ENCODE data around the gene TUBB2B. TPM values are rescaled to one million over a fixed set of nuclear protein-coding genes. Genes with fewer than 3 reads are reported as not detected.

TUBB2B gene
- total and polyA plus RNA-seq, 2 donors (not counting 3 experiments of a cell fraction or from before 2014, with no cell fraction given) = 5.1 to 8.3 TPM

DNA sequence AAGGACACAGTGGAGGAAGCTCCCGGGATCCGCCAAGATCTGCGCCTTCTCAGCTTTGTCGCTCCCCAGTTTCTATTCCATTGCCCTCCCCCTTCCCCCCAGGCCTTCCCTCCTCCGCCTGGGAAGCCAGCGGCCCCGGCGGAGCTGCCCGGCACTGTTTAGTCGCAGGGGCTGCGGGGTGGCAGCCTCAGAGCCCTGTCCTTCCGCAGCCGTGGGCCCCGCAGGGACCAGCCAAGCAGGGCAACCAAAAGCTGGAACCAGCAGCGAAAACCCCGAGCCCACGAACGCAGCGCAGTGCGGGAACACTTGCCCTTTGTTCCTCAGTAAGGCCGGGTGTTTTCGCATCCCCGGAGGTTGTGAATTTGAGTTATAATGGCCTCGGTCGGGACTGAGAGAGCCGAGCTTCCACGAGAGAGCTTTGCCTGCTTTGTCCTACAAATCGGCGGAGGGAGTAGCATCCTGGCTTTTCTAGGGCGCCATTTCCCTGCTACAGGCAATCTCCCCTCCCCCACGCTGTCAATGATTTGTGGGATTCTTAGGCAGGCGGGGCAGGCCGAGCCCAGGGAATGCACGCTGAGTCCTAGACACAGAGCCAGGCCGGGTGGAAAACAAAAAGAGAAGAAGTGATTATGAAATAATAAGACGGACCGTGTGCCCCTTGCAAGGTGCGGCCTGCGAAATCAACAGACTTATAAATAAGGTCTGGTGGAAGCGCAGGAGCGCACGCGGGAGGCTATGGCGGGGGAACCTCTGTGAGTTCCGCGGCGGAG, 4.0 kb upstream of the TUBB2B start:
- CTCF ChIA-PET = interaction anchor here (0.8 to 2.5 kb wide), 6 partner anchors 8 to 289 kb away, joined by 4 to 13 read pairs (median 7); partner anchors contain the start of gene TUBB2A
- Histone ChIP-seq H4K20me1 (replicated peaks; ENCODE audit: control insufficient read depth, extremely low read depth, insufficient read depth, low read length) (no peaks in the 10 kb centered on the region), H3K9me3 (replicated peaks; ENCODE audit: control insufficient read depth, insufficient read depth, low read length) (no peaks in the 10 kb centered on the region), H3K27ac (ENCODE audit: insufficient read depth, low read depth, low read length) (no peak overlapping the region), H3K9ac (replicated peaks; ENCODE audit: extremely low read depth, insufficient read depth, low read length) (peak overlapping the region; percentile 19), H3K36me3 (ENCODE audit: control insufficient read depth in 2 of 2, extremely low read depth in 1 of 2, insufficient read depth in 2 of 2, low read length in 2 of 2) (no peaks in the 10 kb centered on the region), H3K27me3 (ENCODE audit: control insufficient read depth in 2 of 2, insufficient read depth in 2 of 2, low read length in 2 of 2) (peaks cover 72 to 86% of the 10 kb centered on the region in 2 experiments), H3K4me1 (ENCODE audit: control insufficient read depth, extremely low read depth, insufficient read depth, low read length) (peaks cover 23% of the 10 kb centered on the region), H3K79me2 (ENCODE audit: control insufficient read depth, insufficient read depth, low read length) (no peaks in the 10 kb centered on the region), H2AFZ (ENCODE audit: low read depth, low read length) (peak overlapping the region; percentile 86), H3K9me1 (replicated peaks; ENCODE audit: control insufficient read depth, extremely low read depth, insufficient read depth, low read length) (no peaks in the 10 kb centered on the region), H3K4me3 (replicated peaks in 1 of 3; ENCODE audit: insufficient read depth in 1 of 3, low read depth in 1 of 3, low read length in 3 of 3) (peak overlapping the region; percentile 42 to 64 (median 45)), H3K4me2 (ENCODE audit: insufficient read depth, low read length) (peak overlapping the region; percentile 84)
- dilution Hi-C loops (cut with MboI; ENCODE audit: extremely low pct_ligation_motif_present, low sequenced_read_pairs) (no loop called here), intact Hi-C loops (cut with micrococcal nuclease) (loop anchor here (2.0 kb wide), 1 partner anchor 75 kb away; the partner anchor contains the start of gene TUBB2A)
- FAIRE-seq (peak; percentile 12), DNase-seq (ENCODE audit: low read depth, low spot score) (peak; percentile 46)
- no TSS peak for BruUV-seq (replicated peaks)
- TF ChIP-seq EZH2 (IDR thresholded peaks at IDR 0.05; ENCODE audit: borderline replicate concordance, low read depth, low read length, severe bottlenecking) (peak; percentile 88), FOS (IDR thresholded peaks at IDR 0.05; ENCODE audit: borderline replicate concordance, insufficient read depth, low read length) (no peak)
- POLR2A ChIA-PET = no interaction called here

GRCh38 chr6:3230900-3231246, 3.4 kb upstream of the TUBB2B start:
- H3K4me2 ChIP-seq (ENCODE audit: insufficient read depth, low read length) = peak overlapping the region; percentile 84
- TF ChIP-seq MYC (IDR thresholded peaks at IDR 0.05; ENCODE audit: low read depth, low read length) (no peak), EZH2 (IDR thresholded peaks at IDR 0.05; ENCODE audit: borderline replicate concordance, low read depth, low read length, severe bottlenecking) (no peak), GATA2 (IDR thresholded peaks at IDR 0.05; ENCODE audit: insufficient read depth, insufficient read length, low read depth, low read length) (no peak), MAX (IDR thresholded peaks at IDR 0.05; ENCODE audit: insufficient read depth, insufficient read length) (no peak), POLR2A (IDR thresholded peaks at IDR 0.05; ENCODE audit: low read depth, low read length) (no peak), FOS (IDR thresholded peaks at IDR 0.05; ENCODE audit: borderline replicate concordance, insufficient read depth, low read length) (no peak), JUN (IDR thresholded peaks at IDR 0.05; ENCODE audit: borderline replicate concordance, insufficient read depth, insufficient read length, low read depth) (no peak), POLR2AphosphoS5 (IDR thresholded peaks at IDR 0.05; ENCODE audit: insufficient read depth, low read depth, low read length) (no peak)
- TF ChIP-seq, protein P1, sequence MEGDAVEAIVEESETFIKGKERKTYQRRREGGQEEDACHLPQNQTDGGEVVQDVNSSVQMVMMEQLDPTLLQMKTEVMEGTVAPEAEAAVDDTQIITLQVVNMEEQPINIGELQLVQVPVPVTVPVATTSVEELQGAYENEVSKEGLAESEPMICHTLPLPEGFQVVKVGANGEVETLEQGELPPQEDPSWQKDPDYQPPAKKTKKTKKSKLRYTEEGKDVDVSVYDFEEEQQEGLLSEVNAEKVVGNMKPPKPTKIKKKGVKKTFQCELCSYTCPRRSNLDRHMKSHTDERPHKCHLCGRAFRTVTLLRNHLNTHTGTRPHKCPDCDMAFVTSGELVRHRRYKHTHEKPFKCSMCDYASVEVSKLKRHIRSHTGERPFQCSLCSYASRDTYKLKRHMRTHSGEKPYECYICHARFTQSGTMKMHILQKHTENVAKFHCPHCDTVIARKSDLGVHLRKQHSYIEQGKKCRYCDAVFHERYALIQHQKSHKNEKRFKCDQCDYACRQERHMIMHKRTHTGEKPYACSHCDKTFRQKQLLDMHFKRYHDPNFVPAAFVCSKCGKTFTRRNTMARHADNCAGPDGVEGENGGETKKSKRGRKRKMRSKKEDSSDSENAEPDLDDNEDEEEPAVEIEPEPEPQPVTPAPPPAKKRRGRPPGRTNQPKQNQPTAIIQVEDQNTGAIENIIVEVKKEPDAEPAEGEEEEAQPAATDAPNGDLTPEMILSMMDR (IDR thresholded peaks at IDR 0.05; ENCODE audit: extremely low read depth in 1 of 2, insufficient read depth in 1 of 2, low read depth in 1 of 2, low read length in 2 of 2) = no peak
- BruUV-seq (replicated peaks) = no TSS peak
- peaks cover 23% of the 10 kb centered on the region for H3K4me1 ChIP-seq (ENCODE audit: control insufficient read depth, extremely low read depth, insufficient read depth, low read length)
- H3K79me2 ChIP-seq (ENCODE audit: control insufficient read depth, insufficient read depth, low read length) = no peaks in the 10 kb centered on the region
- H3K27me3 ChIP-seq (ENCODE audit: control insufficient read depth in 2 of 2, insufficient read depth in 2 of 2, low read length in 2 of 2) = peaks cover 72 to 86% of the 10 kb centered on the region in 2 experiments
- H4K20me1 ChIP-seq (replicated peaks; ENCODE audit: control insufficient read depth, extremely low read depth, insufficient read depth, low read length) = no peaks in the 10 kb centered on the region
- no peaks in the 10 kb centered on the region for H3K9me3 ChIP-seq (replicated peaks; ENCODE audit: control insufficient read depth, insufficient read depth, low read length)
- H3K9me1 ChIP-seq (replicated peaks; ENCODE audit: control insufficient read depth, extremely low read depth, insufficient read depth, low read length) = no peaks in the 10 kb centered on the region
- H2AFZ ChIP-seq (ENCODE audit: low read depth, low read length) = no peak overlapping the region
- ChIA-PET POLR2A (no interaction called here), CTCF (interaction anchor here (0.8 to 2.5 kb wide), 6 partner anchors 9 to 290 kb away, joined by 4 to 13 read pairs (median 7); partner anchors contain the start of gene TUBB2A)
- DNase-seq (ENCODE audit: low read depth, low spot score) (peak; percentile 8), FAIRE-seq (no peak)
- intact Hi-C loops (cut with micrococcal nuclease) = loop anchor here (2.0 kb wide), 1 partner anchor 74 kb away; the partner anchor contains the start of gene TUBB2A
- dilution Hi-C loops (cut with MboI; ENCODE audit: extremely low pct_ligation_motif_present, low sequenced_read_pairs) = no loop called here
- no peak overlapping the region for H3K27ac ChIP-seq (ENCODE audit: insufficient read depth, low read depth, low read length)
- H3K4me3 ChIP-seq (replicated peaks in 1 of 3; ENCODE audit: insufficient read depth in 1 of 3, low read depth in 1 of 3, low read length in 3 of 3) = peak overlapping the region in 2 of 3 experiments; percentile 42 to 64
- no peaks in the 10 kb centered on the region for H3K36me3 ChIP-seq (ENCODE audit: control insufficient read depth in 2 of 2, extremely low read depth in 1 of 2, insufficient read depth in 2 of 2, low read length in 2 of 2)
- no peak overlapping the region for H3K9ac ChIP-seq (replicated peaks; ENCODE audit: extremely low read depth, insufficient read depth, low read length)
